Activated naive CD4-positive, alpha-beta T cell treated with anti-CD3 and anti-CD28 coated beads for 36 hours (primary cell): Measurements from ENCODE around the gene HIGD2B. TPM values are rescaled to one million over a fixed set of nuclear protein-coding genes. Genes with fewer than 3 reads are reported as not detected.
"Not testable (repeated sequence)": the region's sequence is repeated elsewhere in the genome, so short reads cannot be mapped to it uniquely, and the experiment has no call there.

ENCODE experiments used
- CTCF ChIA-PET: fragments of 350-600 bp; sonication (Branson Sonifier 250); formaldehyde crosslinking; loops from one replicate; lab custom pipeline; 2021; ENCODE audit warnings: antibody characterized with exemption; lab: Charles Lee
- DNase-seq: peaks from one replicate; pipeline ENCODE4 v3.0.0-alpha.2; 2020
- H3K27ac Mint-ChIP-seq: one replicate; pipeline ENCODE4 v1.8.0; 2021; ENCODE audit warnings: mild to moderate bottlenecking, mixed read lengths
- H3K27me3 Mint-ChIP-seq: one replicate; pipeline ENCODE4 v1.8.0; 2021; ENCODE audit warnings: low read depth, mixed read lengths
- H3K36me3 Mint-ChIP-seq: one replicate; pipeline ENCODE4 v1.8.0; 2021; ENCODE audit warnings: low read depth, mixed read lengths
- H3K4me1 Mint-ChIP-seq: one replicate; pipeline ENCODE4 v1.8.0; 2021; ENCODE audit warnings: low read depth, mixed read lengths
- H3K4me3 Mint-ChIP-seq: one replicate; pipeline ENCODE4 v1.8.0; 2021; ENCODE audit warnings: mild to moderate bottlenecking, moderate library complexity, mixed read lengths
- H3K9me3 Mint-ChIP-seq: one replicate; pipeline ENCODE4 v1.8.0; 2021; ENCODE audit warnings: mixed read lengths
- intact Hi-C: fragments of 100-400 bp; cut with micrococcal nuclease; formaldehyde crosslinking; loops from one replicate; pipeline ENCODE4 v1.15.1; 2023
- total RNA-seq, 2 experiments: library from RNA; stranded (reverse); gene quantifications; one replicate each; pipeline ENCODE4 v1.2.3, GENCODE V29; 2021

The HIGD2B gene
- total RNA-seq, 2 experiments from 2014 or later, result 0.19 to 0.27 TPM

GRCh38 chr15:72722071-72722696 is 36.2 kb upstream of the HIGD2B start:
- H3K4me3 Mint-ChIP-seq, result no peak overlapping the region
- H3K27me3 Mint-ChIP-seq, result no peaks in the 10 kb centered on the region
- CTCF ChIA-PET, result interaction anchor here (0.7 to 3.2 kb wide), 32 partner anchors 9 to 528 kb away, joined by 3 to 28 read pairs (median 4); no protein-coding TSS in a partner anchor

GRCh38 chr15:72708551-72709303 is 22.7 kb upstream of the HIGD2B start:
- DNase-seq, intact Hi-C loops, H3K9me3 Mint-ChIP-seq, H3K4me3 Mint-ChIP-seq, H3K36me3 Mint-ChIP-seq, H3K4me1 Mint-ChIP-seq, H3K27ac Mint-ChIP-seq, H3K27me3 Mint-ChIP-seq: not testable (repeated sequence)
- CTCF ChIA-PET, result interaction anchor here (1.5 kb wide), 1 partner anchor 13 kb away, joined by 3 read pairs; no protein-coding TSS in a partner anchor

More at GRCh38 chr15:72722071-72722696, 36.2 kb upstream of the HIGD2B start:
- Mint-ChIP-seq H3K36me3 (peaks cover 13% of the 10 kb centered on the region), H3K27ac (no peak overlapping the region), H3K4me1 (peaks cover 5% of the 10 kb centered on the region), H3K9me3 (no peaks in the 10 kb centered on the region)
- intact Hi-C loops, result loop anchor here (1.0 to 5.0 kb wide), 5 partner anchors 49 to 520 kb away; partner anchors contain the start of gene ADPGK
- peak; percentile 86 for DNase-seq

- intact Hi-C loops, result no loop called here
- Mint-ChIP-seq H3K9me3 (no peaks in the 10 kb centered on the region), H3K4me1 (peaks cover 3% of the 10 kb centered on the region), H3K27ac (no peak overlapping the region), H3K27me3 (no peaks in the 10 kb centered on the region), H3K4me3 (no peak overlapping the region), H3K36me3 (no peaks in the 10 kb centered on the region)
- CTCF ChIA-PET, result interaction anchor here (0.6 to 2.2 kb wide), 3 partner anchors 16 to 58 kb away, joined by 3 to 6 read pairs (median 4); no protein-coding TSS in a partner anchor
- DNase-seq, result no peak
Measured at GRCh38 chr15:72706266-72706665, 20.3 kb upstream of the HIGD2B start.

GRCh38 chr15:72700076-72700475 is 14.1 kb upstream of the HIGD2B start:
- Mint-ChIP-seq H3K36me3 (peaks cover 1% of the 10 kb centered on the region), H3K27me3 (no peaks in the 10 kb centered on the region), H3K27ac (no peak overlapping the region), H3K4me3 (no peak overlapping the region), H3K9me3 (no peaks in the 10 kb centered on the region), H3K4me1 (peaks cover 3% of the 10 kb centered on the region)
- CTCF ChIA-PET, result interaction anchor here (1.5 kb wide), 1 partner anchor 22 kb away, joined by 3 read pairs; no protein-coding TSS in a partner anchor
- intact Hi-C loops, result no loop called here
- DNase-seq, result no peak

- Mint-ChIP-seq H3K27me3 (no peaks in the 10 kb centered on the region), H3K4me1 (peaks cover 8% of the 10 kb centered on the region), H3K27ac (no peak overlapping the region), H3K36me3 (peaks cover 1% of the 10 kb centered on the region), H3K9me3 (no peaks in the 10 kb centered on the region), H3K4me3 (no peak overlapping the region)
- DNase-seq, result no peak
- intact Hi-C loops, result no loop called here
- CTCF ChIA-PET, result interaction anchor here (0.6 to 1.5 kb wide), 2 partner anchors 24 to 66 kb away, joined by 3 to 7 read pairs; no protein-coding TSS in a partner anchor
Measured at GRCh38 chr15:72698938-72699337, 13.0 kb upstream of the HIGD2B start.

GRCh38 chr15:72690938-72691337 is 5.0 kb upstream of the HIGD2B start:
- H3K9me3 Mint-ChIP-seq, result no peaks in the 10 kb centered on the region
- no peak overlapping the region for H3K27ac Mint-ChIP-seq
- intact Hi-C loops, result no loop called here
- peaks cover 2% of the 10 kb centered on the region for H3K36me3 Mint-ChIP-seq
- no peak overlapping the region for H3K4me3 Mint-ChIP-seq
- no peaks in the 10 kb centered on the region for H3K27me3 Mint-ChIP-seq
- CTCF ChIA-PET, result no interaction called here
- H3K4me1 Mint-ChIP-seq, result peaks cover 8% of the 10 kb centered on the region
- DNase-seq, result no peak

GRCh38 chr15:72688697-72689096 is 2.7 kb upstream of the HIGD2B start:
- H3K27me3 Mint-ChIP-seq, result no peaks in the 10 kb centered on the region
- CTCF ChIA-PET, result interaction anchor here (1.2 kb wide), 1 partner anchor 376 kb away, joined by 6 read pairs; no protein-coding TSS in a partner anchor

GRCh38 chr15:72685301-72685924 is 569 bp downstream of the HIGD2B start:
- CTCF ChIA-PET, result interaction anchor here (1.5 kb wide), 1 partner anchor 14 kb away, joined by 4 read pairs; no protein-coding TSS in a partner anchor
- Mint-ChIP-seq H3K27me3 (no peaks in the 10 kb centered on the region), H3K27ac (peak overlapping the region; percentile 87), H3K4me1 (peaks cover 15% of the 10 kb centered on the region), H3K36me3 (peaks cover 2% of the 10 kb centered on the region), H3K4me3 (peak overlapping the region; percentile 89), H3K9me3 (no peaks in the 10 kb centered on the region)
- intact Hi-C loops, result loop anchor here (5.0 to 10.0 kb wide), 2 partner anchors 57 to 81 kb away; no protein-coding TSS in a partner anchor
- DNase-seq, result peak; percentile 8

More at GRCh38 chr15:72688697-72689096, 2.7 kb upstream of the HIGD2B start:
- intact Hi-C loops, result loop anchor here (5.0 to 10.0 kb wide), 2 partner anchors 54 to 84 kb away; no protein-coding TSS in a partner anchor
- H3K36me3 Mint-ChIP-seq, result peaks cover 2% of the 10 kb centered on the region
- no peak for DNase-seq
- no peaks in the 10 kb centered on the region for H3K9me3 Mint-ChIP-seq
- H3K4me3 Mint-ChIP-seq, result no peak overlapping the region
- no peak overlapping the region for H3K27ac Mint-ChIP-seq
- H3K4me1 Mint-ChIP-seq, result peaks cover 8% of the 10 kb centered on the region

- no peak overlapping the region for H3K27ac Mint-ChIP-seq
- DNase-seq, result no peak
- H3K27me3 Mint-ChIP-seq, result peaks cover 5% of the 10 kb centered on the region
- CTCF ChIA-PET, result interaction anchor here (1.0 kb wide), 1 partner anchor 95 kb away, joined by 4 read pairs; no protein-coding TSS in a partner anchor
- no peak overlapping the region for H3K4me3 Mint-ChIP-seq
- H3K9me3 Mint-ChIP-seq, result no peaks in the 10 kb centered on the region
- peaks cover 15% of the 10 kb centered on the region for H3K4me1 Mint-ChIP-seq
- intact Hi-C loops, result loop anchor here (10.0 kb wide), 1 partner anchor 78 kb away; no protein-coding TSS in a partner anchor
- H3K36me3 Mint-ChIP-seq, result peaks cover 2% of the 10 kb centered on the region
Measured at GRCh38 chr15:72682772-72683171, 3.2 kb downstream of the HIGD2B start.

GRCh38 chr15:72680931-72681330 is 5.1 kb downstream of the HIGD2B start:
- Mint-ChIP-seq H3K27ac (no peak overlapping the region), H3K4me3 (no peak overlapping the region), H3K36me3 (no peaks in the 10 kb centered on the region), H3K4me1 (peaks cover 15% of the 10 kb centered on the region), H3K9me3 (no peaks in the 10 kb centered on the region), H3K27me3 (peaks cover 8% of the 10 kb centered on the region)
- DNase-seq, result no peak
- intact Hi-C loops, result loop anchor here (10.0 kb wide), 1 partner anchor 76 kb away; no protein-coding TSS in a partner anchor
- CTCF ChIA-PET, result interaction anchor here (0.6 to 1.5 kb wide), 4 partner anchors 10 to 197 kb away, joined by 4 to 6 read pairs (median 4); no protein-coding TSS in a partner anchor

- Mint-ChIP-seq H3K4me3 (no peak overlapping the region), H3K9me3 (no peaks in the 10 kb centered on the region), H3K4me1 (no peaks in the 10 kb centered on the region), H3K27ac (no peak overlapping the region), H3K27me3 (peaks cover 10% of the 10 kb centered on the region), H3K36me3 (no peaks in the 10 kb centered on the region)
- DNase-seq, result no peak
- CTCF ChIA-PET, result no interaction called here
- intact Hi-C loops, result loop anchor here (10.0 kb wide), 1 partner anchor 362 kb away; no protein-coding TSS in a partner anchor
Measured at GRCh38 chr15:72676838-72677237, 9.1 kb downstream of the HIGD2B start.
